NT2/D1 (cell line): Measurements from ENCODE around the gene HSDL2.

Experiments
- YY1 ChIP-seq: IDR thresholded peaks from 2 replicates; pipeline ENCODE4 v1.6.1; 2011; ENCODE audit not compliant: insufficient read length, insufficient read depth
- ZNF274 ChIP-seq: IDR thresholded peaks from 2 replicates; pipeline ENCODE4 v1.6.1; 2011; ENCODE audit warnings: mild to moderate bottlenecking, low read depth, low read length

- TF ChIP-seq YY1 (no peak), ZNF274 (no peak)
Observed at GRCh38 chr9:112337547-112337946, 42.4 kb upstream of the HSDL2 start.
